Stimulated activated CD8-positive, alpha-beta memory T cell treated with anti-CD3 and anti-CD28 coated beads, Interleukin-7, amount 100 ng/mL, for 48 hours (primary cell): Measurements from ENCODE around the gene RAC2.
"Not testable (repeated sequence)": the region's sequence is repeated elsewhere in the genome, so short reads cannot be mapped to it uniquely, and the experiment has no call there.

Experiments used
- DNase-seq, 2 donors: peaks; one replicate each; pipeline ENCODE4 v3.0.0-alpha.2; 2020; ENCODE audit warnings: low read depth in 1 of 2; ENCODE audit errors: extremely low read depth in 1 of 2

The RAC2 gene

GRCh38 chr22:37237371-37238268, 6.4 kb downstream of the RAC2 start:
- no peak for DNase-seq

GRCh38 chr22:37235897-37236607, 8.0 kb downstream of the RAC2 start:
- no peak for DNase-seq

- DNase-seq = no peak
Observed at GRCh38 chr22:37234736-37235711, 9.0 kb downstream of the RAC2 start.

GRCh38 chr22:37233751-37234631, 10.1 kb downstream of the RAC2 start:
- DNase-seq = no peak

- not testable (repeated sequence) for DNase-seq
Observed at GRCh38 chr22:37233371-37233750, 10.7 kb downstream of the RAC2 start.

GRCh38 chr22:37232140-37232998, 11.7 kb downstream of the RAC2 start:
- DNase-seq = no peak

GRCh38 chr22:37231406-37232139, 12.5 kb downstream of the RAC2 start:
- DNase-seq = no peak

GRCh38 chr22:37230673-37231405, 13.2 kb downstream of the RAC2 start:
- peak in 1 of 2 donors; percentile 92 for DNase-seq

- DNase-seq = peak; percentile 81 to 93
Observed at GRCh38 chr22:37229805-37230672, 14.0 kb downstream of the RAC2 start.

- no peak for DNase-seq
Observed at GRCh38 chr22:37229012-37229804, 14.9 kb downstream of the RAC2 start.

GRCh38 chr22:37228106-37229011, 15.7 kb downstream of the RAC2 start:
- DNase-seq = no peak

- no peak for DNase-seq
Observed at GRCh38 chr22:37226514-37226913, 17.6 kb downstream of the RAC2 start.

GRCh38 chr22:37226087-37226486, 18.0 kb downstream of the RAC2 start:
- no peak for DNase-seq

GRCh38 chr22:37225481-37225880, 18.6 kb downstream of the RAC2 start:
- DNase-seq = no peak
